K562 (cell line): Measurements from ENCODE around the gene P2RX1. TPM values are rescaled to one million over a fixed set of nuclear protein-coding genes. Genes with fewer than 3 reads are reported as not detected.

ENCODE experiments used
- CHCHD3 ChIP-seq: fragments of 250-450 bp; sonication (Bioruptor Pico); IDR thresholded peaks from 2 replicates; pipeline ENCODE4 v2.1.2; 2022; ENCODE audit warnings: mild to moderate bottlenecking
- GABPB2 ChIP-seq: fragments of 250-450 bp; sonication (Bioruptor Pico); conservative IDR thresholded peaks from 2 replicates; pipeline ENCODE4 v1.5.1; 2021; ENCODE audit warnings: mild to moderate bottlenecking
- GTF2F1 ChIP-seq: IDR thresholded peaks from 2 replicates; pipeline ENCODE4 v1.6.1; 2011; ENCODE audit warnings: low read depth, low read length, improper control_type of control experiment
- HMG20B ChIP-seq: fragments of 250-450 bp; sonication (Bioruptor Pico); IDR thresholded peaks from 2 replicates; pipeline ENCODE4 v1.5.0; 2021; ENCODE audit warnings: mild to moderate bottlenecking
- KDM4B ChIP-seq, 2 experiments: fragments of 450-650 bp in 1 of 2; sonication (generic) in 1 of 2; IDR thresholded peaks; 2 replicates each; pipeline ENCODE4 v1.6.1; 2016 to 2017; ENCODE audit warnings: borderline replicate concordance in 2 of 2, antibody characterized with exemption in 1 of 2, low read depth in 1 of 2, mild to moderate bottlenecking in 1 of 2
- LARP7 ChIP-seq: fragments of 450-650 bp; IDR thresholded peaks from 2 replicates; pipeline ENCODE4 v1.6.1; 2016
- MAFK ChIP-seq: IDR thresholded peaks from 2 replicates; pipeline ENCODE4 v1.6.1; 2011; ENCODE audit warnings: low read length, improper control_type of control experiment
- MEF2A ChIP-seq: IDR thresholded peaks from 2 replicates; pipeline ENCODE4 v1.6.1; 2011; ENCODE audit warnings: low read depth, mild to moderate bottlenecking, low read length, moderate library complexity; ENCODE audit not compliant: control insufficient read depth
- PCBP2 ChIP-seq: fragments of 200-400 bp; formaldehyde crosslinking; IDR thresholded peaks from 2 replicates; pipeline ENCODE4 v1.6.1; 2018; ENCODE audit warnings: low read length, low read depth, mild to moderate bottlenecking, moderate library complexity; ENCODE audit not compliant: poor library complexity, severe bottlenecking
- PML ChIP-seq: IDR thresholded peaks from 2 replicates; pipeline ENCODE4 v1.6.1; 2012; ENCODE audit warnings: low read length, inconsistent platforms
- SMARCA4 ChIP-seq: fragments of 450-650 bp; IDR thresholded peaks from 2 replicates; pipeline ENCODE4 v1.6.1; 2016
- TSC22D4 ChIP-seq: fragments of 450-650 bp; IDR thresholded peaks from 2 replicates; pipeline ENCODE4 v1.6.1; 2016; ENCODE audit warnings: missing genetic modification characterization, missing biosample characterization, control low read depth
- ZNF445 ChIP-seq: fragments of 250-450 bp; sonication (Bioruptor Pico); IDR thresholded peaks from 2 replicates; pipeline ENCODE4 v1.4.0; 2020; ENCODE audit warnings: low read depth, mild to moderate bottlenecking, moderate library complexity
- polyA plus RNA-seq, 8 experiments: library from polyadenylated mRNA; depleted of rRNA in 4 of 8; stranded (reverse) in 5 of 8; unstranded in 3 of 8; fragments of >200 nt; fragmentation: Nextera tagmentation in 2 of 8; fragmentation: Illumina TruSeq in 1 of 8; extraction: Ambion mirVana in 2 of 8; extraction: Trizol in 1 of 8; gene quantifications; 2 replicates each; pipeline versions ENCODE4 v1.2.1 to v1.2.3, GENCODE V29; 2011 to 2014; ENCODE audit warnings: inconsistent platforms in 1 of 8, missing spikeins in 1 of 8
- total RNA-seq, 7 experiments: library from RNA; depleted of rRNA in 6 of 7; stranded (reverse); fragments of >200 nt in 6 of 7; fragmentation: Illumina TruSeq in 2 of 7; extraction: Trizol in 2 of 7; gene quantifications; 2 replicates each; pipeline versions ENCODE4 v1.2.1 to v1.2.3, GENCODE V29; 2011 to 2021; ENCODE audit warnings: low replicate concordance in 1 of 7
- TF ChIP-seq, protein P1 (sequence below): fragments of 250-450 bp; sonication (Bioruptor Pico); IDR thresholded peaks from 2 replicates; pipeline ENCODE4 v1.4.0; 2020; ENCODE audit warnings: borderline replicate concordance
- TF ChIP-seq, protein P2 (sequence below): fragments of 450-650 bp; formaldehyde crosslinking; conservative IDR thresholded peaks from 2 replicates; pipeline ENCODE4 v1.4.0; 2022; ENCODE audit warnings: mild to moderate bottlenecking, missing genetic modification characterization
- TF ChIP-seq, protein P3 (sequence below): fragments of 450-650 bp; IDR thresholded peaks from 2 replicates; pipeline ENCODE4 v1.6.1; 2016; ENCODE audit warnings: borderline replicate concordance
- TF ChIP-seq, protein P4 (sequence below), 2 experiments: fragments of 450-650 bp; conservative IDR thresholded peaks; 2 replicates each; pipeline ENCODE4 v1.6.1; 2017; ENCODE audit warnings: mild to moderate bottlenecking in 2 of 2, moderate library complexity in 2 of 2

Gene P2RX1
- total and polyA plus RNA-seq, 9 of the 15 experiments (the other 6 are each of a cell fraction or from before 2014, with no cell fraction given): 0.27 to 20.3 (median 10.3) TPM

DNA sequence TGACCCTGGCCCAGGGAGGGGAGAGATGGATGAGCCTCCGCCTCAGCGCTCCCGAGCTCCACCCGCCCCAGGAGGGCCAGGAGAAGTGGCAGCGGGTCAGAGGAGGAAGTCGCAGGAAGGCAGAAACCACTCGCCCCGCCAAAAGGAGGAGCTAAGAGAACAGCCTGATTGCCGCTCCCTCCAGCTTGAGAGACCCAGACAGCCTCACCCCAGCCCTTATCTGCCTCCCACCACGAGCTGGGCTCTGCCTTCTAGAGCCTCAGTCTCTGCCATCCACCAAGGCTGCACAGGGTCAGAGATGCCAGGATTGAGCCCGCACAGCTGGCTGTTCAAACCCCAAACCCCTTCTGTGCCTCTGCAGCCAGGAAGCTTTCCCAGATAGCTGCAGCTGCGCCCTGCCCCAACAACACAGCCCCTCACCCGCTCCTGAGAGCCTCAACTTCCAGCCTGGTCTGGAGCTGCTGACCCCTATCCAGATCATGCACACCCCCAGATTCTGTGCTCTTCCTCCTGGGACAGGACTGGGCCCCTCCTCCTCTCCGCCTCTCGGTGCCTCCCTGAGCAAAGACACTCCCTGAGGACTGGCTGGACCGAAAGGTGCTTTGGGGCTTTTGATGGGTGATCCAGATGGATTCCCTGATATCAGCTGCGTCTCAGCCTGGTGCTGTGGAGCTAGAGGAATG lies 49.0 kb upstream of the P2RX1 start (continued):
- TF ChIP-seq, protein P1, sequence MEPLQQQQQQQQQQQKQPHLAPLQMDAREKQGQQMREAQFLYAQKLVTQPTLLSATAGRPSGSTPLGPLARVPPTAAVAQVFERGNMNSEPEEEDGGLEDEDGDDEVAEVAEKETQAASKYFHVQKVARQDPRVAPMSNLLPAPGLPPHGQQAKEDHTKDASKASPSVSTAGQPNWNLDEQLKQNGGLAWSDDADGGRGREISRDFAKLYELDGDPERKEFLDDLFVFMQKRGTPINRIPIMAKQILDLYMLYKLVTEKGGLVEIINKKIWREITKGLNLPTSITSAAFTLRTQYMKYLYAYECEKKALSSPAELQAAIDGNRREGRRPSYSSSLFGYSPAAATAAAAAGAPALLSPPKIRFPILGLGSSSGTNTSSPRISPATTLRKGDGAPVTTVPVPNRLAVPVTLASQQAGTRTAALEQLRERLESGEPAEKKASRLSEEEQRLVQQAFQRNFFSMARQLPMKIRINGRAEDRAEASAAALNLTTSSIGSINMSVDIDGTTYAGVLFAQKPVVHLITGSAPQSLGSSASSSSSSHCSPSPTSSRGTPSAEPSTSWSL: no peak
- TF ChIP-seq PML: no peak
- no peak for TF ChIP-seq ZNF445 (CRISPR knock-in tag)
- TF ChIP-seq, protein P2, sequence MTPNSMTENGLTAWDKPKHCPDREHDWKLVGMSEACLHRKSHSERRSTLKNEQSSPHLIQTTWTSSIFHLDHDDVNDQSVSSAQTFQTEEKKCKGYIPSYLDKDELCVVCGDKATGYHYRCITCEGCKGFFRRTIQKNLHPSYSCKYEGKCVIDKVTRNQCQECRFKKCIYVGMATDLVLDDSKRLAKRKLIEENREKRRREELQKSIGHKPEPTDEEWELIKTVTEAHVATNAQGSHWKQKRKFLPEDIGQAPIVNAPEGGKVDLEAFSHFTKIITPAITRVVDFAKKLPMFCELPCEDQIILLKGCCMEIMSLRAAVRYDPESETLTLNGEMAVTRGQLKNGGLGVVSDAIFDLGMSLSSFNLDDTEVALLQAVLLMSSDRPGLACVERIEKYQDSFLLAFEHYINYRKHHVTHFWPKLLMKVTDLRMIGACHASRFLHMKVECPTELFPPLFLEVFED (CRISPR knock-in tag): no peak
- no peak for TF ChIP-seq GTF2F1
- TF ChIP-seq, protein P3, sequence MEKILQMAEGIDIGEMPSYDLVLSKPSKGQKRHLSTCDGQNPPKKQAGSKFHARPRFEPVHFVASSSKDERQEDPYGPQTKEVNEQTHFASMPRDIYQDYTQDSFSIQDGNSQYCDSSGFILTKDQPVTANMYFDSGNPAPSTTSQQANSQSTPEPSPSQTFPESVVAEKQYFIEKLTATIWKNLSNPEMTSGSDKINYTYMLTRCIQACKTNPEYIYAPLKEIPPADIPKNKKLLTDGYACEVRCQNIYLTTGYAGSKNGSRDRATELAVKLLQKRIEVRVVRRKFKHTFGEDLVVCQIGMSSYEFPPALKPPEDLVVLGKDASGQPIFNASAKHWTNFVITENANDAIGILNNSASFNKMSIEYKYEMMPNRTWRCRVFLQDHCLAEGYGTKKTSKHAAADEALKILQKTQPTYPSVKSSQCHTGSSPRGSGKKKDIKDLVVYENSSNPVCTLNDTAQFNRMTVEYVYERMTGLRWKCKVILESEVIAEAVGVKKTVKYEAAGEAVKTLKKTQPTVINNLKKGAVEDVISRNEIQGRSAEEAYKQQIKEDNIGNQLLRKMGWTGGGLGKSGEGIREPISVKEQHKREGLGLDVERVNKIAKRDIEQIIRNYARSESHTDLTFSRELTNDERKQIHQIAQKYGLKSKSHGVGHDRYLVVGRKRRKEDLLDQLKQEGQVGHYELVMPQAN: no peak
- no peak for TF ChIP-seq PCBP2
- no peak for TF ChIP-seq SMARCA4
- no peak for TF ChIP-seq GABPB2 (CRISPR knock-in tag)
- no peak for TF ChIP-seq MEF2A
- no peak for TF ChIP-seq TSC22D4 (tag)
- TF ChIP-seq MAFK: no peak
- TF ChIP-seq CHCHD3 (CRISPR knock-in tag): no peak
- TF ChIP-seq, protein P4, sequence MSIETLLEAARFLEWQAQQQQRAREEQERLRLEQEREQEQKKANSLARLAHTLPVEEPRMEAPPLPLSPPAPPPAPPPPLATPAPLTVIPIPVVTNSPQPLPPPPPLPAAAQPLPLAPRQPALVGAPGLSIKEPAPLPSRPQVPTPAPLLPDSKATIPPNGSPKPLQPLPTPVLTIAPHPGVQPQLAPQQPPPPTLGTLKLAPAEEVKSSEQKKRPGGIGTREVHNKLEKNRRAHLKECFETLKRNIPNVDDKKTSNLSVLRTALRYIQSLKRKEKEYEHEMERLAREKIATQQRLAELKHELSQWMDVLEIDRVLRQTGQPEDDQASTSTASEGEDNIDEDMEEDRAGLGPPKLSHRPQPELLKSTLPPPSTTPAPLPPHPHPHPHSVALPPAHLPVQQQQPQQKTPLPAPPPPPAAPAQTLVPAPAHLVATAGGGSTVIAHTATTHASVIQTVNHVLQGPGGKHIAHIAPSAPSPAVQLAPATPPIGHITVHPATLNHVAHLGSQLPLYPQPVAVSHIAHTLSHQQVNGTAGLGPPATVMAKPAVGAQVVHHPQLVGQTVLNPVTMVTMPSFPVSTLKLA (conservative IDR thresholded peaks at IDR 0.05): no peak; a peak in 2 of 4 replicates
- no peak for TF ChIP-seq KDM4B (IDR thresholded peaks at IDR 0.05; ENCODE audit: borderline replicate concordance in 2 of 2, low read depth in 1 of 2)
- TF ChIP-seq LARP7: no peak
- TF ChIP-seq HMG20B (CRISPR knock-in tag): no peak
